GM18508 (cell line): ENCODE measurements around the gene SLC39A2.
"Not testable (repeated sequence)": the region's sequence is repeated elsewhere in the genome, so short reads cannot be mapped to it uniquely, and the experiment has no call there.

Experiments
- ATAC-seq: cut with Tn5 transposase; IDR thresholded peaks from one replicate; pipeline ENCODE4 v1.9.1; 2021; ENCODE audit warnings: moderate number of reproducible peaks; ENCODE audit not compliant: insufficient read depth, unreplicated experiment

SLC39A2 gene

DNA sequence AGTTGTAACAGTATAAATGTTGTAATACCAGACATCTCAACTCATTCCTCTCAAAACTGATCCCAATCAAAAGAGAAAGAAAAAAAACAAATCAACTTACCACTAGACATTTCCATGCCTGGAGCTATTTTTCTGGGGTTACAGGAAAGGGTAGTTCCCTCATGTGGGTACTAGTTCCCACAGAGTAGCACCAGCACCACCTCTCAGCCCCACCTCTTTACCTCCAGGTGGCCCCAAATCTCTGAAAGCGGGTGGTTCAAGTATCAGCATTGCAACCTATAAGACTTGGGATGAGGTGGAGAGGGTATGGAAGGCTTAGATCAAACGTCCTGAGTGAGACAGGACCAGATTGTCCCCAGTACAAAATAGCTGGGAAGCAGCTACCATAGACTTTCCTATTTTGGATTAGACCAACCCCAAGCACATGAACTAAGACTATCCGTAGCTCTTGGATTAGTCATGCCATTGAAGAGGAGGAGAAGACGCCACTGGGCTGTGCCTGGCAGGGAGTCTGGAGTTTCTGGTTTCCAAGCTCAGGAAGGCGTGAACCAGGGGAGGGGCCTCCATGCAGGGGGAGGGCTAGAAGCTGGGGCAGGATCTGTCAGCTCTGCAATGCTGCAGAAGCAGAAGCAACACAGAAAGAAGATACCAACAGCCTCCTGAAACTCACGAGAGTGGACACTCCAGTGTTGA is at the start of gene SLC39A2:
TSS of gene SLC39A2 (plus strand) at position 620 of the 693 bp plus-strand sequence. CDS start 154 bp downstream, outside the sequence.
- ATAC-seq: no peak

DNA sequence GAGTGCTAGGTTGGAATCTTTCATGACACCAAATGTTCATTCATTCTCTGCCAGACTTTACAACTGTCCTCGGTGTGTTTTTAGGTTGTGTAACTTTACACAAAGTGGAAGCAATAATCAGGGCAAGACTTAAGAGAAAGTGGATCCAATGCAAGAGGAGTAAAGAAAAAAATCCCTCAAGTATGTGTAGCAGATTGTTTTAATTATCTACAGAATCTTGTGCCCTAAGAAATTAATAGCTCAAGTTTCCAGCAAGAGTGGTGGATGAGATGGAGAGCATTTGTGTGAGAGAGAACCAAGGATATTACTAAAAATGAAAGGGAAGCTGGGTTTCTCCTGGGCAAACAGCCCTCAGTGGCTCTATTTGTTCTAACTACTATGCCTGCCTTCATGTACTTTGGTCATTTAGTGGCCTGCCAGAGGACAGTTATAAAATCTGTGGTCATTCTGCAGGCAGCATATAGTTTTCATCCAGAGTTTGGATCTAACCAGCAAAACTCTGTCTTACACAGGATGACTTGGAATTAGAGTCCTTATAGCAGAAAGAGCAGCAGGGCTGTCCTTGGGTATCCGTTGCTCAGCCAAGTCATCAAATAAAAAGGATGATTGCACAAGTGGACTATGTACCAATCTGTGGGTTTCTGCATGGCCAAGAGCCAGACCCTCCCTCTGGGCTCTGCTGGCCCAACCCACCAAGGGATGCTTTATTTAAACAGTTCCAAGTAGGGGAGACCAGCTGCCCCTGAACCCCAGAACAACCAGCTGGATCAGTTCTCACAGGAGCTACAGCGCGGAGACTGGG is 44.2 kb upstream of the SLC39A2 start, which contains the start of gene RNASE2:
TSS of gene RNASE2 (plus strand) at position 752 of the 802 bp plus-strand sequence. CDS start 285 bp downstream, outside the sequence.
- ATAC-seq: not testable (repeated sequence)

DNA sequence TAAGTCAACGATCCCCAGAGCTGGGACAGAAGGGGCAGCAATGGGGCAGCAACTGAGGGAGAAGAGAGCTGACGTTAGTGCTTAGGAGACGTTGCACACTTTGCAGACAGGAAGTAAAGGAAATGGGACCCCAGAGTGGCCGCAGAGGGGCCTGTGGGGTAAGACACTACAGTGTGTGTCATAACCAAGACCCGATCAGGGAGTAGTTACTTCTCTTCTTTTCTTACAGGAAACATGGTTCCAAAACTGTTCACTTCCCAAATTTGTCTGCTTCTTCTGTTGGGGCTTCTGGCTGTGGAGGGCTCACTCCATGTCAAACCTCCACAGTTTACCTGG is 43.6 kb upstream of the SLC39A2 start:
- ATAC-seq: not testable (repeated sequence)

- no peak for ATAC-seq
Measured at GRCh38 chr14:20956376-20956976, 42.6 kb upstream of the SLC39A2 start.

DNA sequence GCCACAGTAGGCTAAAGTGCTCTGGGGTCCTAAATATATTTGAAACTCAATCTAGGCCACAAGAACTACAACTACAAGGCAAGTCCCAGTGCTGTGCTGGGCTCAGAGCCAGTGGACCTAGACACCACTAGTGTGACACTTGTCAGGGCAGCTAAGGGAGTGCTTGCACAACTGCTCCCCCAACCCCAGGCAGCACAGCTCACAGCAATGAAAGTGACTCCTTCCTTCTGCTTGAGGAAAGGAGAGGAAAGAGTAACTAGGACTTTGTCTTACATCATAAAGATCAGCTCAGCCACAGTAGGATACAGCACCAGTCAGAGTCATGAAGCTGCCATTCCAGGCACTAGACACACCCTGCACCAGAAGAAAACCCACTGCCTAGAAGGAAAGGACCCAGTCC is 40.1 kb upstream of the SLC39A2 start:
- not testable (repeated sequence) for ATAC-seq

DNA sequence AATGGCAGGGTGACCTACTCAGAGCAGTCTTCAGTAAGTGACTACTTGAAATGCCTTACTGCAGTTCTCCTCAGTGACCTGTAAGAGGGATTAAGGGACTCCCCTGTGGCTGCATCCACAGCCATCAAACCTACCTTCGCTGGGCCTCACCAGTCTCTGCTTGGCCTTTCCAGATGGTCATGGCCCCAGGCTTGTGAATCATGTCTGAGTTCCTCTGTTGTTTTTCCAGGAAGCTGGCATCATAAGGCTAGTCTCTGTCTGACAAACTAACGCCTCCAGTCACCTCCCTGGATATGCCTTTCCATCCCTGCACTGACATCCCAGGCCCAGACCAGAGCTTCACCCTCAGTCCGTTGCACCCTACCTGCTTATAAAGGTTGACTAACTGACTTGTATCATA is 29.8 kb upstream of the SLC39A2 start:
- no peak for ATAC-seq

DNA sequence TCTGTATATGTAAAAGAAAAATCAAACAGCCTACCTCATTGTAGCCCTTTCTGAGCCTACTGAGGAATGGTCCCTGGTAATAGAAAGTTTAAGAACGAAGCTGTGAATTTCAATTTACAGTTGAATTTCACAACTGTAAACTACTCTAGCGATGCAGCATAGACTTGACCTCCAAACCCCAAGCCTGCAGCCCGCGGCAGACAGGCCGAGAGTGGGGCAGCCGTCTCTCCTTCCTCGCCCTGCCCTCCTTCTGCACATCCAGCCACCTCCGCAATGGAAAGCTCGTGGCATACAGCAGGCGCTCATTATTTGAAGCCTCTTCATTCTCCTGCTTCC is 28.5 kb upstream of the SLC39A2 start:
- ATAC-seq: no peak

DNA sequence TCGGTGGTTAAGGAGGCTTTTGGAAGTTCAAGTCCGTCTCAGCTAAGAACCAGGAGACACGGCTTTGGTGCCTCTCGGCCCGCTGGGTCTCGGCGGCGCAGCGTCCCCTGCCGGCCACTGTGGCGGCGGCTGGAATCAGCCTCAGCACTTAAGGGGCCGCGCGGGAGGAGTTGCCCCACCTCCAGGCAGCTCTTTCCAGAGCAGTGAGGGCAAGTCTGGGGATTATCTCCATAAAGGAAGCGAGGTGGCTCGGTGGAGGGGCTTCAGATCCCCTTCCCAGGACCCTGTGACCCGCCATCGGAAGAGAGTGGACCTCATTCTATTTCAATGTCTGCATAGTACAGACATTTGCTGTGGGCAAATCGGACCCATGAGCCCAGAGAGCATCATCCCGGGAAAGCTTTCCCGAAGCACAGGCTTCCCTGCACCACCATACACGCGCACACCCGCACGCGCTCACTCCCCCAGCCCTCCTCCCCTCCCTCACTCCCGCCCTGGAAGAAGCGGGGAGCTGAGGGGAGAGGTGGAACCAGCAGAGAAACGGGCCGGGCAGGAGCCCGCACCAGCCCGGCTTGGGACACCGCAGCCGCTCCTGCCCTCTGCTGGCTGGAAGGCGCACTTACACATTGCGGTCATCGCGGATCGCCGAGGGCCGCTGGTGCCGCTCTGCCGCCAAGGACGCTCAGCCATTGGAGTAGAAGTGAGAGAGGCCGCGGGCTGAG is 27.9 kb upstream of the SLC39A2 start:
- peak; percentile 52 for ATAC-seq

DNA sequence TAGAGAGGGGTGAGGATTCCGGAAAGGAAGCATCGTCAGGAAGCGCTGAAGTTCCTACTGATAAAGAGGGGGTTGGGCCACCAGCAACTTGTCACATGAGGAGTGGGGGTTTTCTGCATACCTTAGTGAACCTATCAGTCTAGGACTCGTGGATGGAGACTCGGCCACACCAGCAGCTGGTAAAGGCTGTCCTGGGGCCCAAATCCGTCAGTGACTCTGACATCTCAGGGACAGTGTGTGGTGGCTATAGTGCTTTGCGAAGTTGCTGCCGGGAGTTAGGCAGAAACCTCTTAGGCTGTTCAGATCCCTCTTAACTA is 27.4 kb upstream of the SLC39A2 start:
- ATAC-seq: peak; percentile 19

DNA sequence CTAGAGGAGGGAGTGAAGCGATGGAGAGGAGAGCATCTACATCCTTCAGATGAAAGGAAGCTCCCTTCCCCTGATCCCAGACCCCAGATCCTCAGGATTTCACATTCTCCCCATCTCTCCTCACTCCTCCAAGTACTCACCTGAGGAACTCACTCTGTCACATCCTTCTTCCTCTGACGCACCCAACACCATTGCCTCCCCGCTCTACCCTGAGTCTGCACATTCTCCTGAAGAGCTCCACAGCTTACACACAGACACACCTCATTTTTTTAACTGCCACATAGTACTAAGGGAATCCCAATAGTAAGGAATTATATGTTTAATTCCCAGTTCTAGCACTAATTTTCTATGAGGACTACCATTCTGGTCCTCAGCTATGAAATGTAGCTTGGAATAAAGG is 25.6 kb upstream of the SLC39A2 start:
- ATAC-seq: no peak

- ATAC-seq: no peak
Measured at GRCh38 chr14:20976291-20976690, 22.8 kb upstream of the SLC39A2 start.

GRCh38 chr14:20978687-20979086 is 20.4 kb upstream of the SLC39A2 start:
- ATAC-seq: no peak

- no peak for ATAC-seq
Measured at GRCh38 chr14:20980906-20981305, 18.2 kb upstream of the SLC39A2 start.

- no peak for ATAC-seq
Measured at GRCh38 chr14:20982646-20983369, 16.3 kb upstream of the SLC39A2 start.

DNA sequence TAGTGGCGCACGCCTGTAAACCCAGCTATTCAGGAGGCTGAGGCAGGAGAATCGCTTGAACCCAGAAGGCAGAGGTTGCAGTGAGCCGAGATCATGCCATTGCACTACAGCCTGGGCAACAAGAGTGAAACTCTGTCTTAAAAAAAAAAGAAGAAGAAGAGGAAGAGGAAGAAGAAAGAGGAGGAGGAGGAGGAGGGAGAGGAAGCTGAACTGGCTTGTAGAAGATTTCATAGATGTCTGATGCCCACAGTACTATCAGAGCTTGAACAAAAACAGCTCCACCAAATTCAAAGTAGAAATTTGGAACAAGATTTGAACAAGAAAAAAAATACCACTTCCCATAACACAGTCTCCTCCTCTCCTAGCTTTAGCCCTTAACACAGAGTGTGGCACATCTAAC is 13.4 kb upstream of the SLC39A2 start:
- ATAC-seq: not testable (repeated sequence)

GRCh38 chr14:20986811-20987210 is 12.3 kb upstream of the SLC39A2 start:
- ATAC-seq: no peak

- no peak for ATAC-seq
Measured at GRCh38 chr14:20988717-20989470, 10.2 kb upstream of the SLC39A2 start.

DNA sequence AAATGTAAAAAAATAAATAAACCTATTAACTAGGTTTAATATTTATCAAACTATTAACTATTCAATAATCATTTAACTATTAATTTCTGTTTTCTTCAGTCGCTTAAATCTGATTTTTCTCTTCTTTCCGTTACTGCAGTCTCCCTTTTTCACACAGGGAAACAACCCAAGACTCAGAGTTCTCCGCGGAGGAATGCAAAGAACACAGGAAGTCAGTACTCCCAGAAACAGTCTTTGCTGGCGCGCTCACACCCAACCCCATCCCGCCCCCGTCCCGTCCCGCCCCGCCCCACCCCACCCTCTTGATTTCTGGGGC is 9.7 kb upstream of the SLC39A2 start:
- no peak for ATAC-seq

DNA sequence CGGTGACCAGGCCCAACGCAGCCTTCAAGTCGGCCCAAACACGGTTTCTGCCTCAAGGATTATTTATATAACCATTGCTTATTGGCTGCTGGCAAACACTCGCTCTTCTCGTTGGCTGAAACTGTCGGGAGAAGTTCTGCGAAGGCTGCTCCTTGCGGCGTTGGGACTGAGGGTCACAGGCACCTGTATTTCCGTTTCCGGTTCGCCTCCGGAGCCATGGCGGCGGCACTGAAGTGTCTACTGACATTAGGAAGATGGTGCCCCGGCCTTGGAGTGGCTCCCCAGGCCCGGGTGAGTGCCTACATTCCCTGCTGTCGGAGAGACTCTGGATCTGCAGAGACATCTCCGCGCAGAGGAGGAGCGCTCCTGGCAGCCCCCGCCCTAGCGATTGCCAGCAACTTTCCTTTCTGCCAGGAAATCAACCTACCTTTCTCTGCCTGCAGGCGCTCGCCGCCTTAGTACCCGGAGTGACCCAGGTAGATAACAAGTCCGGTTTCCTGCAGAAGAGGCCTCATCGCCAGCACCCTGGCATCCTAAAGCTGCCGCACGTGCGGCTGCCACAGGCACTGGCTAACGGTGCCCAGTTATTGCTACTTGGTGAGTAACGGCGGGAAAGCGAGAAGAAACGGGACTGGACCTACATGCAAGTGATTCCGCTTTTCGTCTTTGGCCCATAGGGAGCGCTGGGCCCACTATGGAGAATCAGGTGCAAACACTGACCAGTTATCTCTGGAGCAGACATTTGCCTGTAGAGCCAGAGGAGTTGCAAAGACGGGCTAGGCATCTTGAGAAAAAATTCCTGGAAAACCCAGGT is 9.1 kb upstream of the SLC39A2 start, which contains the start of gene METTL17:
TSS of gene METTL17 (plus strand) at position 194 of the 814 bp plus-strand sequence. CDS start at position 217, 23 bp downstream.
- ATAC-seq: peak; percentile 88
